Panc1 (cell line): ENCODE data around the gene HNRNPA1L2. TPM values are rescaled to one million over a fixed set of nuclear protein-coding genes. Genes with fewer than 3 reads are reported as not detected.
"Not testable (repeated sequence)": the region's sequence is repeated elsewhere in the genome, so short reads cannot be mapped to it uniquely, and the experiment has no call there.

Source experiments
- ATAC-seq: fragments of 200-7000 bp; cut with Tn5 transposase; 2 replicates; pipeline ENCODE4 v1.9.1; 2020; ENCODE audit warnings: mild to moderate bottlenecking, moderate library complexity
- Bru-seq: library from RNA; stranded (reverse); fragments of 400-500 nt; gene quantifications from one replicate; lab custom pipeline; 2021; lab: Mats Ljungman, UMichigan
- BruChase-seq, 2 experiments: library from RNA; stranded (reverse); fragments of 400-500 nt; gene quantifications; one replicate each; lab custom pipeline; 2021; lab: Mats Ljungman, UMichigan
- BruUV-seq: library from RNA; stranded (reverse); fragments of 400-500 nt; replicated peaks from 2 replicates; lab custom pipeline; 2021; lab: Mats Ljungman, UMichigan
- CTCF ChIA-PET: fragments of 300-600 bp; sonication (Branson Sonifier 250); formaldehyde crosslinking; loops from one replicate; lab custom pipeline; 2022; ENCODE audit warnings: antibody characterized with exemption; lab: Charles Lee
- POLR2A ChIA-PET: fragments of 300-600 bp; sonication (Branson Sonifier 250); formaldehyde crosslinking; loops from one replicate; lab custom pipeline; 2022; ENCODE audit warnings: antibody characterized with exemption; lab: Charles Lee
- DNase-seq: peaks from one replicate; pipeline ENCODE4 v3.0.0-alpha.2; 2010; ENCODE audit warnings: low read depth, low spot score
- H3K27ac ChIP-seq: 2 replicates; pipeline ENCODE4 v1.5.1; 2011; ENCODE audit warnings: mild to moderate bottlenecking, low read length, inconsistent platforms
- H3K27me3 ChIP-seq: fragments of 200-500 bp; sonication (Bioruptor generic); 2 replicates; pipeline ENCODE4 v1.6.0; 2014; ENCODE audit warnings: low read length, inconsistent platforms; ENCODE audit not compliant: control insufficient read depth, insufficient read depth
- H3K36me3 ChIP-seq: fragments of 200-500 bp; sonication (Bioruptor generic); 2 replicates; pipeline ENCODE4 v1.5.1; 2014; ENCODE audit warnings: inconsistent platforms, mild to moderate bottlenecking, low read length, moderate library complexity; ENCODE audit not compliant: control insufficient read depth, insufficient read depth
- H3K4me1 ChIP-seq: 2 replicates; pipeline ENCODE4 v1.5.1; 2011; ENCODE audit warnings: inconsistent platforms, mild to moderate bottlenecking, low read length, moderate library complexity; ENCODE audit not compliant: control insufficient read depth, insufficient read depth
- H3K4me3 ChIP-seq, 2 experiments: 2 replicates each; pipeline ENCODE4 v1.5.1; 2011 to 2012; ENCODE audit warnings: low read depth in 2 of 2, low read length in 2 of 2, mild to moderate bottlenecking in 2 of 2, inconsistent platforms in 1 of 2, moderate library complexity in 1 of 2
- H3K9me3 ChIP-seq: fragments of 200-500 bp; sonication (Bioruptor generic); 2 replicates; pipeline ENCODE4 v1.5.1; 2014; ENCODE audit warnings: low read depth, mild to moderate bottlenecking, inconsistent platforms, low read length, moderate library complexity; ENCODE audit not compliant: control insufficient read depth, insufficient read depth
- SIN3A ChIP-seq: IDR thresholded peaks from 2 replicates; pipeline ENCODE4 v1.6.1; 2012; ENCODE audit warnings: low read depth, mild to moderate bottlenecking, low read length, moderate library complexity, borderline replicate concordance; ENCODE audit not compliant: insufficient read depth
- in situ Hi-C: cut with HindIII; loops from 2 replicates; pipeline ENCODE4 v1.10.0; 2016; ENCODE audit warnings: low sequenced_read_pairs, low pct_unique_long_range_greater_than_20kb
- intact Hi-C: fragments of 100-400 bp; cut with micrococcal nuclease; formaldehyde crosslinking; loops from one replicate; pipeline ENCODE4 v1.10.0; 2022; ENCODE audit not compliant: unreplicated experiment
- long read RNA-seq: library from polyadenylated mRNA; unstranded; transcript quantifications from one replicate; pipeline ENCODE4 v2.0.0, GENCODE V29; 2021; ENCODE audit not compliant: unreplicated experiment
- polyA plus RNA-seq: library from polyadenylated mRNA; unstranded; fragments of >200 nt; gene quantifications from one replicate; pipeline ENCODE4 v1.2.1, GENCODE V29; 2012; ENCODE audit warnings: missing spikeins; ENCODE audit not compliant: insufficient read length
- total RNA-seq: library from RNA; stranded (reverse); gene quantifications from one replicate; pipeline ENCODE4 v1.2.1, GENCODE V29; 2021; ENCODE audit not compliant: unreplicated experiment
- TF ChIP-seq, protein P1 (sequence below): fragments of 450-650 bp; IDR thresholded peaks from 2 replicates; pipeline ENCODE4 v1.5.1; 2017; ENCODE audit warnings: mild to moderate bottlenecking
- TF ChIP-seq, protein P2 (sequence below), 2 experiments: IDR thresholded peaks; 2 replicates each; pipeline ENCODE4 v1.6.1; 2011 to 2012; ENCODE audit warnings: low read depth in 2 of 2, control low read depth in 1 of 2, low read length in 1 of 2, mild to moderate bottlenecking in 1 of 2, moderate library complexity in 1 of 2; ENCODE audit not compliant: insufficient read depth in 1 of 2

Gene HNRNPA1L2
- total RNA-seq (3.2 TPM), Bru-seq, nascent RNA (percentile 54 among the genes with signal in this experiment), BruChase-seq, experiment 1, labeled RNA remaining after a 2-hour chase (percentile 81 among the genes with signal in this experiment), BruChase-seq, experiment 2, labeled RNA remaining after a 6-hour chase (percentile 77 among the genes with signal in this experiment)
- polyA plus RNA-seq, result 4.9 TPM
- long read RNA-seq, partial matches to known transcripts, result 0 of 1 reads
- long read RNA-seq, other reads (novel, unspliced or antisense), result 0 of 1 reads

- DNase-seq, result no peak
- ChIA-PET CTCF (no interaction called here), POLR2A (no interaction called here)
- Histone ChIP-seq H3K9me3 (no peaks in the 10 kb centered on the region), H3K27me3 (no peaks in the 10 kb centered on the region), H3K36me3 (no peaks in the 10 kb centered on the region; the same call in 1 of the 2 replicates), H3K4me3 (no peak within 1 kb of the TSS), H3K27ac (no peak within 1 kb of the TSS), H3K4me1 (no peaks in the 10 kb centered on the region)
- ATAC-seq, result no peak
- in situ Hi-C loops (no loop called here), intact Hi-C loops (no loop called here)
- BruUV-seq, result no TSS peak
- TF ChIP-seq, protein P1, sequence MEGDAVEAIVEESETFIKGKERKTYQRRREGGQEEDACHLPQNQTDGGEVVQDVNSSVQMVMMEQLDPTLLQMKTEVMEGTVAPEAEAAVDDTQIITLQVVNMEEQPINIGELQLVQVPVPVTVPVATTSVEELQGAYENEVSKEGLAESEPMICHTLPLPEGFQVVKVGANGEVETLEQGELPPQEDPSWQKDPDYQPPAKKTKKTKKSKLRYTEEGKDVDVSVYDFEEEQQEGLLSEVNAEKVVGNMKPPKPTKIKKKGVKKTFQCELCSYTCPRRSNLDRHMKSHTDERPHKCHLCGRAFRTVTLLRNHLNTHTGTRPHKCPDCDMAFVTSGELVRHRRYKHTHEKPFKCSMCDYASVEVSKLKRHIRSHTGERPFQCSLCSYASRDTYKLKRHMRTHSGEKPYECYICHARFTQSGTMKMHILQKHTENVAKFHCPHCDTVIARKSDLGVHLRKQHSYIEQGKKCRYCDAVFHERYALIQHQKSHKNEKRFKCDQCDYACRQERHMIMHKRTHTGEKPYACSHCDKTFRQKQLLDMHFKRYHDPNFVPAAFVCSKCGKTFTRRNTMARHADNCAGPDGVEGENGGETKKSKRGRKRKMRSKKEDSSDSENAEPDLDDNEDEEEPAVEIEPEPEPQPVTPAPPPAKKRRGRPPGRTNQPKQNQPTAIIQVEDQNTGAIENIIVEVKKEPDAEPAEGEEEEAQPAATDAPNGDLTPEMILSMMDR, result no peak
- TF ChIP-seq, protein P2, sequence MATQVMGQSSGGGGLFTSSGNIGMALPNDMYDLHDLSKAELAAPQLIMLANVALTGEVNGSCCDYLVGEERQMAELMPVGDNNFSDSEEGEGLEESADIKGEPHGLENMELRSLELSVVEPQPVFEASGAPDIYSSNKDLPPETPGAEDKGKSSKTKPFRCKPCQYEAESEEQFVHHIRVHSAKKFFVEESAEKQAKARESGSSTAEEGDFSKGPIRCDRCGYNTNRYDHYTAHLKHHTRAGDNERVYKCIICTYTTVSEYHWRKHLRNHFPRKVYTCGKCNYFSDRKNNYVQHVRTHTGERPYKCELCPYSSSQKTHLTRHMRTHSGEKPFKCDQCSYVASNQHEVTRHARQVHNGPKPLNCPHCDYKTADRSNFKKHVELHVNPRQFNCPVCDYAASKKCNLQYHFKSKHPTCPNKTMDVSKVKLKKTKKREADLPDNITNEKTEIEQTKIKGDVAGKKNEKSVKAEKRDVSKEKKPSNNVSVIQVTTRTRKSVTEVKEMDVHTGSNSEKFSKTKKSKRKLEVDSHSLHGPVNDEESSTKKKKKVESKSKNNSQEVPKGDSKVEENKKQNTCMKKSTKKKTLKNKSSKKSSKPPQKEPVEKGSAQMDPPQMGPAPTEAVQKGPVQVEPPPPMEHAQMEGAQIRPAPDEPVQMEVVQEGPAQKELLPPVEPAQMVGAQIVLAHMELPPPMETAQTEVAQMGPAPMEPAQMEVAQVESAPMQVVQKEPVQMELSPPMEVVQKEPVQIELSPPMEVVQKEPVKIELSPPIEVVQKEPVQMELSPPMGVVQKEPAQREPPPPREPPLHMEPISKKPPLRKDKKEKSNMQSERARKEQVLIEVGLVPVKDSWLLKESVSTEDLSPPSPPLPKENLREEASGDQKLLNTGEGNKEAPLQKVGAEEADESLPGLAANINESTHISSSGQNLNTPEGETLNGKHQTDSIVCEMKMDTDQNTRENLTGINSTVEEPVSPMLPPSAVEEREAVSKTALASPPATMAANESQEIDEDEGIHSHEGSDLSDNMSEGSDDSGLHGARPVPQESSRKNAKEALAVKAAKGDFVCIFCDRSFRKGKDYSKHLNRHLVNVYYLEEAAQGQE (IDR thresholded peaks at IDR 0.05; ENCODE audit: insufficient read depth in 1 of 2, low read depth in 2 of 2, low read length in 1 of 2), result no peak
- no peak for TF ChIP-seq SIN3A
These were observed at the start of gene HNRNPA1L2 for GRCh38 chr13:52642131-52642530. Gene HNRNPA1L2 (plus strand): TSS chr13:52642431. CDS start chr13:52642493, 62 bp downstream.

DNA sequence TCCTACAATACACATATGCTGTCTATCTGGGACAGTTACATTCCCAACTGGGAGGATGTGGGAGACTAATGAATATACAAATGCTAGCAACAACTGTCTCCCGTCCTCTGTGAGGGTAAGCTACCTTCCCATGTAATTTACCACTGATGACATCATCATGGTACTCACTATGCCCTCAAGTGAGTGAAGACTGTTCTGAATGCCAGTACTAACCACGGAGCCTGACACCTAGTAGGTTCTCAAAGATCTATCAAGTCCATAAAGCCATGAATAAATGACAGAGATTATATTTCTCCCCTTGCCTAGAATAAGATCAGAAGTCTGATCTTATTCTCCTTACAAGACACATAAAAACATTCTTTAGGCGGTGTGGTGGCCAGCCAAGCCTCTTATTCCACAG lies 49.1 kb upstream of the HNRNPA1L2 start:
- H3K27me3 ChIP-seq, DNase-seq, H3K9me3 ChIP-seq, POLR2A ChIA-PET, ATAC-seq, CTCF ChIA-PET, H3K36me3 ChIP-seq, intact Hi-C loops, H3K4me3 ChIP-seq, BruUV-seq, H3K4me1 ChIP-seq, H3K27ac ChIP-seq, in situ Hi-C loops: not testable (repeated sequence)

DNA sequence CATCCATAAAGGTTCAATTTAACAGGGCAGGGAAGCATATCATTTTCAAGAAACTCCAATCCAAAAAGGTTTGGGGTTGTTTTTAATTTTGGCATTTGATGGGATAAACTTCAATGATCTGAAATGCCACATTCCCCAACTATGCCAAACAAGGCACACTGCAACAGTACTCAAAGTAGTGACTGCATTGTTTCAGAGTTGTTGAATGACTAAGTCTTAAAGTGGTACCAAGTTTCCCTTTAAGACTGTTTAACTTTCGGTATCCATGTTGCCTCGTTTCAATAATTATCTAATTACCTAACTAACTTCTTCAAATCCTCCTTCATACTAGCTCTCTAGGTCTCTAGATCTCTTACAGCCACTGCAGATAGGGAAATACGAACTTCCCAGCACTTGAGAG lies 48.4 kb upstream of the HNRNPA1L2 start:
- intact Hi-C loops, in situ Hi-C loops, CTCF ChIA-PET: not testable (repeated sequence)

DNA sequence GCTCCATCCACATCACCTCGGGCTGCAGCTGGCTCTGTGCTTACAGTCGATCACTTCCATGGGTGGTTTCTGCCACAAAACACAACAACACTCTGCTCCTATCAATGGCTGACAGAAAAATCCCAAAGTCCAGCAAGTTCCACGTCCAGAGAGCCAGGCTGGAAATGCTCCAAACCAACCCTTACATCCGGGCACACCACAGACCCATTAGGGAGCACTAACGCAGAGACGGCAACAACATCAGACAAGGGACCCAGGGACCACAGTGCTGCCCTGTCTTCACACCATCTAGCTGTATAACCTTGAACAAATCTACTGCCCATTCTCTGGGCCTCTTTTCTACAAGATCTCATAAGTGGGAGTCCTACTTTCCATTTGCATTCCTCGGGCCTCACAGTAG lies 47.9 kb upstream of the HNRNPA1L2 start:
- POLR2A ChIA-PET, H3K4me3 ChIP-seq, CTCF ChIA-PET, intact Hi-C loops, H3K9me3 ChIP-seq, H3K27me3 ChIP-seq, H3K27ac ChIP-seq, DNase-seq, H3K36me3 ChIP-seq, ATAC-seq, H3K4me1 ChIP-seq, BruUV-seq, in situ Hi-C loops: not testable (repeated sequence)

More for the DNA sequence above, 48.4 kb upstream of the HNRNPA1L2 start:
- H3K4me1 ChIP-seq, DNase-seq, BruUV-seq, H3K4me3 ChIP-seq, ATAC-seq, H3K27me3 ChIP-seq, H3K27ac ChIP-seq, H3K9me3 ChIP-seq, H3K36me3 ChIP-seq, POLR2A ChIA-PET: not testable (repeated sequence)
